HG03520 (cell line): ENCODE results near the gene YRDC.

Experiments used
- ATAC-seq: cut with Tn5 transposase; IDR thresholded peaks from one replicate; pipeline ENCODE4 v1.9.1; 2021; ENCODE audit warnings: mild to moderate bottlenecking, moderate library complexity; ENCODE audit not compliant: unreplicated experiment

Gene YRDC

DNA sequence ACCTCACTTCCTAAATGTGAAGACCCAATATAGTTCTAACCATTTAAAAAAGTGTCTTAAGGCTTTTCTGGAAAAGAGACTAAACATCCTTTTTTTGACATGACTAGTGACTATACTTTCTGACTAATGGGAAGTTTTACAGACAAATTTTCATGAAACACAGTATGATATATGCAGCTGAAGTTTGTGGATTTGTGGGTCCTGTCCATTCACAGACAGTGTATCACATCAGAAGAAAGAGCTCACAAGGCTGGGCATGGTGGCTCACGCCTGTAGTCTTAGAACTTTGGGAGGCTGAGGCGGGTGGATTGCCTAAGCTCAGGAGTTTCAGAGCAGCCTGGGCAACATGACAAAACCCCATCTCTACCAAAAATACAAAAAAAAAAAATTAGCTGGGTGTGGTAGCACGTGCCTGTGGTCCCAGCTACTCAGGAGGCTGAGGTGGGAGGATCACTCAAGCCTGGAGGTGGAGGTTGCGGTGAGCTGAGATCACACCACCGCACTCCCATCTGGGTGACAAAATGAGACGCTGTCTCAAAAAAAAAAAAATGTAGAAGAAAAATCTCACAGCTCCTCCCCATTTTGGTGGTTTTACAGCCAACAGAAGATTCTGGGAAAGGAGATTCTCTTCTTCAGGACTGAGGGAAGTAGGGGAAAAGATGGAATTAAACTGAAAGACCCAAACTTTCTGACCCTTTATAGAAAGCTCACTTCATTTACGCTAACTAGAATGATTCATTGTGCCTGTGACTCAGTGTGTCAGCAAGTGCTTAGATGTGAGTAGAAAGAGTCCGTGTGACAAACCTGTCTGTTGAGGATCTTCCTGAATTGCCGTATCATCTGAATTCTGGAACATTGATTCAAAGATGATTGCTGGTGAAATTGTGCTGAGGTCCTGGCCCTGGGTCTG lies 15.2 kb upstream of the YRDC start:
- ATAC-seq, result no peak

GRCh38 chr1:37821481-37821880 lies 13.5 kb upstream of the YRDC start:
- no peak for ATAC-seq

DNA sequence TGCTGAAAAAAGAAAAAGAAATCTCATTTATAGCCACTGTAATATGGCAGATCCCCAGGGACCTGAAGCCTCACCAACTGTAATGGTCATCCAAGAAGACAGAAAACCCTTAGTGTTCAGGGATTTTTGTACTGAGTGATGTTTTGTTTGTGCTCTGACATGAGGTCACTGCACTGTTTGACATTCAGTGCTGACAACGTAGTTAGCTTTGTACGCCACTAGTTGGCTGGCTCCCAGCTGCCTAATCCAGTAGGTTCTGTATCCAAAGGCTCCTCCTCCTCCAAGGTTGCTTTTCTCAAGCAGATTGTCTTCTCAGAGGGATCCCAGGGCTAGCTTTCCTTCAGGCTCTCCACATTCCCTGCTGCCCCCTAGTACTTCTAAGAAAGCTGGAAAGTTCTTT lies 9.5 kb upstream of the YRDC start:
- no peak for ATAC-seq

DNA sequence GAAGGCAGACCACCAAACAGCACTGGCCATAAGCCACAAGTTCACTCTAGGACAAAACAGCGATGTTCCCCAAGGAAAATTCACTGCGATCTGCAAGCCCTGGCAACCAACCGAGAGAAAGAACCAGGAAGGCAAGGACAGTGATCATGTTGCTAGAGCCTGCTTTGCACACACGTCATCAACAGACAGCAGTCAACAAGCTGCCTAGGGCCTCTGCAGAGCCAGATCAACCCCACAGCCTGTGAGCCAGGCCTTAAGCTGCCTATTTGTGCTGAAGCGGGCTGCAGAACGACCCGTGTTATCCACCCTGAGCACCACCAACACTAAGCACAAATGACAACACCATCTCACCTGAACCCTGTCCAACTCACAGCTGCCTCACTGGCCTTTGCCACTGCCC lies 6.2 kb upstream of the YRDC start:
- no peak for ATAC-seq

DNA sequence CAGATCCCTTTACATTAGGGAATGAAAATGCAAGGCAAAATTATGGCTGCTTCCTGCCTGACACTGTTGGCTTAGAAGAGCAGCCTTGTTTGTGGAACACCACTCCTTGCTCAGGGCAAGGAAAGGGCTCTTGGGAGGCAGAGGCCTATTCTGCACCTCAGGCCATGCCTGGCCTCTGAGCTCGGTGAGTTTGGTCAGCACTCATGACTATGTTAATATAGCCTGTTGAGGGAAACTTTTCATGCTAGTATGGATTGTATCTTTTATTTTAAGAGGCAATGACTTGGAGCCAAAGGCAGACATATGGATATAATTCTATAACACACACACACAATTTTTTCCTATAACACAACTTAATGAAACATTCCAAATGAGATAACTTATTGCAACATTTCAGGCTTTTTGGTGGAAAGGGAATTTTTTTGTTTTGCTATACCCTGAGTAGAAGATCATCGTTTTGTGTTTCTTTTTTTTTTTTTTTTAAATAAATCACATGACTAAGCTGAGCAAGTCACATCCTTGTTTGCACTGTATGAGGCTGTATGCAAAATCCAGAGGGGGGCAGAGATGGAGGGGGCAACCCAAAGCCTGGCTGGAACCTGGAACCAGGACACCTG lies 5.6 kb upstream of the YRDC start:
- no peak for ATAC-seq

- no peak for ATAC-seq
These were observed 3.1 kb upstream of the YRDC start for GRCh38 chr1:37811027-37811655.

DNA sequence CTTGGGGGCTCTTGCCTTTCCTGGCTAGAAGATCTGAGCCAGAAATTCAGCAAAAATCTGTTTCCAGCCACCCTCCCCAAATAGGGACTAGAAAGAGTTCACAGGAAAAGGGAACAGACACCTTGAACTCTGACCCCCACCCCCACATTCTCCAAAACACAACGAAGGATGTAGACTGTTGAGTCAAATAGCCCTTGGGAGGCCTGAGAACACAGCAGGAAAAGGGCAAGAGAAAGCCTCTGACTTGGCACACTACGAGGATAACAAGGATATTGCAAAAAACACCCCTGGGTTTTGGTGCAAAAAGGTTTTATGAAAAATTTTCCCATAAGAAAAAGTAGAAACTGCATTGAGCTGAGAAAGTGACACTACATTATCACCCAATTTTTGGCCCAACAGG lies 1.9 kb upstream of the YRDC start:
- no peak for ATAC-seq

DNA sequence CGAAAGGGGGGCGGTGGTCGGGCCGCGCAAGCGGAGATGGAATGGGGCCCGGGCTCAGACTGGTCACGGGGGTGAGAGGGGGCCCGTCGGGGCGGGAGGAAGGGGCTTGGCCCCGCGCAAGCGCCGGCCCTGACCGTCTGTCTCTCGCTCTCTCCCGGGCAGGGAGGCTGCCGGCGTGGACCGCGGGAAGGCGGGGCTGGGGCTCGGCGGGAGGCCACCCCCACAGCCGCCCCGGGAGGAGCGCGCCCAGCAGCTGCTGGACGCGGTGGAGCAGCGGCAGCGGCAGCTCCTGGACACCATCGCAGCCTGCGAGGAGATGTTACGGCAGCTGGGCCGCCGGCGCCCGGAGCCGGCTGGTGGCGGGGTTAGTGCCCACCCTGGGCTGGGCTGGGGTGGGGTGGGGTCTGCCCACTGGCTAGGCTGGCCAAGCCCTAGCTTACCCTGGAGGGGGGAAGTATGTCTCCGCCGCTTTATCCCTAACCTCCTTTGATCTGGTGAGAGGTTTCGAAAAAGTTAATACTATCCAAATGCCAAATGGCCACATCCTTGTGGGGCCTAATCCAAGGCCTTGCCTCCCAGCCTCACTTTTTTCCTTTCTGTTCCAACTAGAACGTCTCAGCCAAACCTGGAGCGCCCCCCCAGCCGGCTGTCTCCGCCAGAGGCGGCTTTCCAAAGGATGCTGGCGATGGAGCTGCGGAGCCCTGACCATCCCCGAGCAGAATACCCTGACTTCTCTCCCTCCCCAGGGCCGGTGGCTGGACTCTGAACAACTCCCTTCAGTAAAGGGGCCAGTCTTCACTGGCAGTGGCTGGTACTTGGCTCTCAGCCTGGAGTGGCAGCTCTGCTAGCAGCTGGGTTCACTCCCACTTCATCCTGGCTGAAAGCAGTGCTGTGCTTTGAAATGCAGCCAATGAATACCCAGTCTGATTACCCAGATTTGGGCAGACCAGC lies 636 bp upstream of the YRDC start:
- ATAC-seq, result peak; percentile 14

DNA sequence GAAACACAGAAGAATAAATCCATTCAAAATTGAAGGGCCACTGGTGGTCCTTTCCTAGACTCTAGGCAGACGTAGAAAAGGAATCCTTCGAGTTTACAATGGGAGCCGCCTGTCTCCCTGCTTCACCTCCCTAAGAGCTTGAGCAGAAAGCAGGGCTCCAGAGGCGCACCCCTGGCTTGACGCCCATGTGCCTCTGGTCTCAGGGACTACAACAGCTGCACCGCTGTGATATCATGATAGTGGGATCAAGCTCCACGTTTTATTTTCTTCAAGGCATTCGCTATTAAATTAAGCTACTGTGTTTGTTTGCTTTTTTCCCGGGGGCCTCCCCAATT lies 821 bp downstream of the YRDC start:
- ATAC-seq, result no peak

GRCh38 chr1:37802439-37802838 lies 5.6 kb downstream of the YRDC start:
- ATAC-seq, result no peak

DNA sequence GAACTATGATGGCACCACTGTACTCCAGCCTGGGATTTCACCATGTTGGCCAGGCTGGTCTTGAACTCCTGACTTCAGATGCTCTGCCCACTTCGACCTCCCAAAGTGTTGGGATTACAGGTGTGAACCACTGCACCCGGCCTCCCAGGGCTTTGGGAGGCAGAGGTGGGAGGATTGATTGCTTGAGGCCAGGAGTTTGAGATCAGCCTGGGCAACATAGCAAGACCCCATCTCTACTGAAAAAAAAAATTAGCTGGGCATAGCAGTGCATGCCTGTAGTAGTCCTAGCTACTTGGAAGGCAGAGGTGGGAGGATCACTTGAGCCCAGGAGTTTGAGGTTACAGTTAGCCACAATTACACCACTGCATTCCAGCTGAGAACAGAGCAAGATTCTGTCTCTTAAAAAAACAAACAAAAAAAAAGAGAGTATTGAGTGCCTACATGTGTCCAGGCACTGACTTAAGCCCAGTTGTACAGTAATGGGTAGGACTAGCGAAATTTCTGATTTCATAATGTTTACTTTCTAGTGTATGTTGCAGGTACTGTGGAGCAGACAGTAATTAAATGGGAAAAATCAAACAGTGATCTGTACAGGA lies 10.2 kb downstream of the YRDC start:
- ATAC-seq, result no peak

DNA sequence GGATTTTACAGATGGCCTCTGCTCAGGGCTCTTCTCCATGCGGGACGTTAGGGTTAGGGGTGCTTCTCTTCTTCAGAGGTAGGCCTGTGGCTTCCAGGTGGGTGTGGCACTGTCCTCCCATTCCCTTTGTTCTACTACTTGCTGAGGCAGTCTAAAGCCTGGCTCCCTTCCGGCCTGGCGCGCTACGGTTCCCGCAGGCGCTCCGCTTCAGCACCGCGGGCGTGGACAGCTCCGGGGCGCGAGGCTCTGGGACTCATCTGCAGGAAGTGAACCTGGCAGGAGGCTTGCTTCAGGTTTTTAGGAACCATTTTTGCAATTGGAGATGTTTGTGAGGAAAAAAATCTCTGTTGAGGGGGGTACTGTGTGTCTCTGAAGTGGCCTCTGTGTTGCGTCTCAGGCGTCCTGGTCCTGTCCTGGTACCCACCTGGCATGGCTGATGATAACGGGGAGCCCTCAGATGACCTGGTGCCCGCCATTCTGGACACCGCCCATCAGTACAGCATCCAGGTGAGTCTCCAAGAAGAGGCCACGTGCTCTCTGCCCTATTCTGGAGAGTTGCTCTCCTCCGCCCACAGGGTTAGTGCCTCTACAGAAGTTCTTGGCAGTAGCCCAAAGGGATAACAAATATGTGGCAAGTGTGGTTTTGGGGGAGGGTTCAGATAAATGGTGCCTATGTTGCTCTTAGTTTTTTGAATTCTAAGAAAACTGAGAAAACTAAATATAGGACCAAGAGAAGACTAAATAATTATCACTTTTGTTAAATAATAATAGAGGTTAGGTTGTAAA lies 12.5 kb downstream of the YRDC start:
- ATAC-seq, result no peak

GRCh38 chr1:37794372-37795339 lies 13.4 kb downstream of the YRDC start:
- no peak for ATAC-seq

DNA sequence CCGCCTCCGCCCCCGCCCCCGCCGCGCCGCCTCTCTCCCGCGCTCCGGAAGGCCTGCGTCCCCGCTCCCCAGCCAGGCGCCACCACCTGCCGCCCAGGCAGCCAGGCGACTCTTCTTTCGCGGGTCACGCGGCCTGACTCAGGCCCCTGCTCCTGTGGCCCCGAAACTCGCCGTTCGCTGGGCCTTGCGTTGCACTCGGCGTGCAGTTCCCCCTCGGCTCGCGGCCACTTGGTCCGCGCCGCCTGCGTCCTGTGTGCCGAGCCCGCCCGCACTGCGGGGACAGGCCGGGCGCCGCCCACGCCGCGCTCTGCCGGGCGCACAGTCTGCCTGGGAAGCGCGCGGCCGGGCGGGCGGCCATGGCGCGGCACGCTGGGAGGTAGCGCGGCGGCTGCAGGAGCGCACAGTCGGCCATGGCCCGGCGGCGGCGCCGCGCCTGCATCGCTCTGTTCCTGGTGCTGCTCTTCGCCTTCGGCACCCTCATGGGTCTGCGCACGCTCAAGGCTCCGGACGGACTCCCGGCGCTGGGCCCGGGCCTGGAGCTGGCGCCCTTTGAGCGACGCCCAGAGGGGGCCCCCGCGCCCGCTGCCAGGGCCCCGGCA lies 14.1 kb downstream of the YRDC start, which contains the start of gene MANEAL:
Gene MANEAL, plus strand, starts transcription at position 75 of the 599 bp plus-strand sequence. Its CDS starts 336 bp downstream, at position 411.
- peak; percentile 54 for ATAC-seq

DNA sequence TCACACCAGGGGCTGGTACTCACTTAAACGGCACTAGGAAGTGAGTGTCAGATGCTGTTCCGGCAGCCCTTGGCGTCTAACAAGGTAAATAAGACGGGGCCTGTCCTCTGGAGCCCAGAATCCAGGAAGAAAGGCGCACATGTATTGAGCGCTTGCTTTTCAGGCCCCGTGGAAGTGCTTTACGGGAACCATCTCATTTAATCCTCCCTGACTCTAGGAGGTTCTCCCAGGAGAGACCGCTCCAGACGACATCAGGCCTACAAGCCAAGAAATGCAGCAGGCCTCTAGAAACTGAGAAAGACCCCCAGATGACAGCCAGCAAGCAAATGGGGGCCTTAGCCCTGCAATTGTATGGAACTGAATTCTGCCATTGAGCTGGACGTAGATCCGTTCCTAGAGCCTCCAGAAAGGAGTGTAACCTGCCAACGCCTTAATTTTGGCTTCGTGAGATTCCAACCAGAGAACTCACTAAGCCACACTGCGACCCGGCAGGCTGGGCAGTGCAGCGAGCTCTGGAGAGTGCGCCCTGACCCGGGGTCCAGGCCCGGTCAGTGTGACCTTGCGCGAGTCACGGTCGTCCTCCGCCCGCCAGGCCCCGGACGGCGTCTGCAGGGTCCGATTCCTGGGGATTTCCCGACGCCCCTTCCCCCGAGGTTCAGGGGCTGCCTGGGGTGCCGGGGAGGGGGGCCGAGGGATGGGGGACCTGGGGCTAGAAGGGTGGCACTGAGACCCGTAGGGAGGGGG lies 14.9 kb downstream of the YRDC start:
- ATAC-seq, result no peak

GRCh38 chr1:37782491-37782890 lies 25.5 kb downstream of the YRDC start:
- ATAC-seq, result no peak

DNA sequence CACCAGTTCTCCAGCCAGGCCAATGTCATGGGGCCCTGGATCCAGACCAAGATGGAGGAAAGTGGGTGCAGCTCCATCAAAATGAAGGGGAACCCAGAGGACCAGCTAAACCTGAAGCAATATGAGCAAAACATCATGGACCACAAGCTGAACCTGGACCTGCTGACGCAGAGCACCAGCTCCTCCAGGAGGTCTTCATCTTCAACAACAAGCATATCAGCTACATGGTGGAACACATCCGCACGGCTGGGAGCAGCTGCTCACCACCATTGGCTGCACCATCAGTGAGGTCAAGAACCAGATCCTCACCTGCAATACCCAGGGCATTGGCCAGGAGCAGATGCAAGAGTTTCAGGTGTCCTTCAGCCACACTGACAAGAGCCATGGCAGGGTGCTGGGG lies 29.4 kb downstream of the YRDC start:
- ATAC-seq, result no peak
